GM19023 (cell line): ENCODE measurements around the gene NEBL.

Experiments
- ATAC-seq: cut with Tn5 transposase; IDR thresholded peaks from one replicate; pipeline ENCODE4 v1.9.1; 2021; ENCODE audit warnings: mild to moderate bottlenecking, moderate library complexity; ENCODE audit not compliant: unreplicated experiment

NEBL gene

GRCh38 chr10:20797290-20797689 is 99.8 kb downstream of the NEBL start:
- no peak for ATAC-seq

- ATAC-seq = no peak
Observed at GRCh38 chr10:20795391-20795790, 101.7 kb downstream of the NEBL start.

- ATAC-seq = no peak
Observed at GRCh38 chr10:20785174-20785573, 111.9 kb downstream of the NEBL start.

- no peak for ATAC-seq
Observed at GRCh38 chr10:20778008-20778757, 118.9 kb downstream of the NEBL start.

GRCh38 chr10:20776384-20777118 is 120.6 kb downstream of the NEBL start:
- ATAC-seq = no peak

- no peak for ATAC-seq
Observed at GRCh38 chr10:20771051-20771450, 126.1 kb downstream of the NEBL start.

- no peak for ATAC-seq
Observed at GRCh38 chr10:20769481-20769880, 127.6 kb downstream of the NEBL start.

GRCh38 chr10:20768843-20769242 is 128.3 kb downstream of the NEBL start:
- ATAC-seq = no peak

- no peak for ATAC-seq
Observed at GRCh38 chr10:20767028-20767427, 130.1 kb downstream of the NEBL start.

GRCh38 chr10:20765066-20765465 is 132.0 kb downstream of the NEBL start:
- ATAC-seq = no peak

GRCh38 chr10:20760460-20760859 is 136.7 kb downstream of the NEBL start:
- no peak for ATAC-seq

GRCh38 chr10:20748551-20748950 is 148.6 kb downstream of the NEBL start:
- no peak for ATAC-seq

- no peak for ATAC-seq
Observed at GRCh38 chr10:20747782-20748181, 149.3 kb downstream of the NEBL start.

- no peak for ATAC-seq
Observed at GRCh38 chr10:20746856-20747255, 150.3 kb downstream of the NEBL start.

GRCh38 chr10:20745556-20746375 is 151.3 kb downstream of the NEBL start:
- no peak for ATAC-seq

- no peak for ATAC-seq
Observed at GRCh38 chr10:20744821-20745220, 152.3 kb downstream of the NEBL start.

GRCh38 chr10:20743942-20744341 is 153.2 kb downstream of the NEBL start:
- no peak for ATAC-seq

- ATAC-seq = no peak
Observed at GRCh38 chr10:20742737-20743541, 154.2 kb downstream of the NEBL start.

GRCh38 chr10:20740120-20740519 is 157.0 kb downstream of the NEBL start:
- ATAC-seq = no peak

GRCh38 chr10:20737107-20737506 is 160.0 kb downstream of the NEBL start:
- ATAC-seq = no peak
